H7 (cell line): Measurements from ENCODE around the gene PIK3R5. TPM values are rescaled to one million over a fixed set of nuclear protein-coding genes. Genes with fewer than 3 reads are reported as not detected.

Source experiments
- DNase-seq: peaks from one replicate; pipeline ENCODE4 v3.0.0; 2012
- H3K27me3 ChIP-seq: 2 replicates; pipeline ENCODE4 v1.6.0; 2011; ENCODE audit warnings: mild to moderate bottlenecking, low read length; ENCODE audit not compliant: control insufficient read depth, insufficient read depth
- H3K36me3 ChIP-seq: replicated peaks from 2 replicates; pipeline ENCODE4 v1.5.1; 2011; ENCODE audit warnings: low read length; ENCODE audit not compliant: control insufficient read depth, insufficient read depth
- H3K4me3 ChIP-seq: 2 replicates; pipeline ENCODE4 v1.5.1; 2011; ENCODE audit warnings: low read depth, mild to moderate bottlenecking, control low read depth, low read length, moderate library complexity; ENCODE audit not compliant: insufficient read depth
- total RNA-seq: library from RNA; depleted of rRNA; stranded (reverse); fragments of >200 nt; shearing (Covaris generic); gene quantifications from 2 replicates; pipeline ENCODE4 v1.2.3, GENCODE V29; 2014

The PIK3R5 gene
- total RNA-seq, 1 experiment from 2014 or later, result 33.6 TPM

- Histone ChIP-seq H3K4me3 (no peak overlapping the region), H3K27me3 (peaks cover 19% of the 10 kb centered on the region), H3K36me3 (no peaks in the 10 kb centered on the region)
- no peak for DNase-seq
Measured at GRCh38 chr17:8966926-8967325, 1.4 kb upstream of the PIK3R5 start.

- H3K27me3 ChIP-seq, result peaks cover 19% of the 10 kb centered on the region
- H3K4me3 ChIP-seq, result peak overlapping the region; percentile 63
Measured at GRCh38 chr17:8964801-8965393, 610 bp downstream of the PIK3R5 start.

GRCh38 chr17:8963647-8964258 lies 1.8 kb downstream of the PIK3R5 start:
- no peak for DNase-seq
- Histone ChIP-seq H3K4me3 (no peak overlapping the region), H3K36me3 (no peaks in the 10 kb centered on the region), H3K27me3 (peaks cover 19% of the 10 kb centered on the region)

More at GRCh38 chr17:8964801-8965393, 610 bp downstream of the PIK3R5 start:
- no peak for DNase-seq
- H3K36me3 ChIP-seq, result no peaks in the 10 kb centered on the region

- H3K4me3 ChIP-seq, result no peak overlapping the region
- peaks cover 18% of the 10 kb centered on the region for H3K27me3 ChIP-seq
- no peak for DNase-seq
- no peaks in the 10 kb centered on the region for H3K36me3 ChIP-seq
Measured at GRCh38 chr17:8963014-8963413, 2.5 kb downstream of the PIK3R5 start.

GRCh38 chr17:8961829-8962228 lies 3.7 kb downstream of the PIK3R5 start:
- DNase-seq, result no peak
- peaks cover 17% of the 10 kb centered on the region for H3K27me3 ChIP-seq
- no peak overlapping the region for H3K4me3 ChIP-seq
- H3K36me3 ChIP-seq, result no peaks in the 10 kb centered on the region

- H3K36me3 ChIP-seq, result no peaks in the 10 kb centered on the region
- peak; percentile 40 for DNase-seq
Measured at GRCh38 chr17:8960325-8961140, 5.0 kb downstream of the PIK3R5 start.

GRCh38 chr17:8959312-8959918 lies 6.1 kb downstream of the PIK3R5 start:
- Histone ChIP-seq H3K4me3 (no peak overlapping the region), H3K27me3 (peaks cover 4% of the 10 kb centered on the region; the same call in 1 of the 2 replicates), H3K36me3 (no peaks in the 10 kb centered on the region)
- no peak for DNase-seq

More at GRCh38 chr17:8960325-8961140, 5.0 kb downstream of the PIK3R5 start:
- peaks cover 14% of the 10 kb centered on the region for H3K27me3 ChIP-seq
- no peak overlapping the region for H3K4me3 ChIP-seq

GRCh38 chr17:8957721-8958120 lies 7.8 kb downstream of the PIK3R5 start:
- Histone ChIP-seq H3K4me3 (no peak overlapping the region), H3K27me3 (no peaks in the 10 kb centered on the region), H3K36me3 (no peaks in the 10 kb centered on the region)
- DNase-seq, result no peak

- no peaks in the 10 kb centered on the region for H3K27me3 ChIP-seq
- DNase-seq, result no peak
- H3K36me3 ChIP-seq, result no peaks in the 10 kb centered on the region
- H3K4me3 ChIP-seq, result no peak overlapping the region
Measured at GRCh38 chr17:8956465-8956902, 9.0 kb downstream of the PIK3R5 start.

GRCh38 chr17:8955021-8955959 lies 10.2 kb downstream of the PIK3R5 start:
- Histone ChIP-seq H3K27me3 (no peaks in the 10 kb centered on the region), H3K36me3 (no peaks in the 10 kb centered on the region), H3K4me3 (no peak overlapping the region)
- DNase-seq, result no peak

- H3K36me3 ChIP-seq, result no peaks in the 10 kb centered on the region
- DNase-seq, result peak; percentile 44
- H3K27me3 ChIP-seq, result no peaks in the 10 kb centered on the region
- no peak overlapping the region for H3K4me3 ChIP-seq
Measured at GRCh38 chr17:8954339-8954738, 11.2 kb downstream of the PIK3R5 start.

- H3K27me3 ChIP-seq, result no peaks in the 10 kb centered on the region
- H3K4me3 ChIP-seq, result no peak overlapping the region
- DNase-seq, result no peak
- no peaks in the 10 kb centered on the region for H3K36me3 ChIP-seq
Measured at GRCh38 chr17:8953156-8953885, 12.2 kb downstream of the PIK3R5 start.

GRCh38 chr17:8952191-8952590 lies 13.3 kb downstream of the PIK3R5 start:
- no peak overlapping the region for H3K4me3 ChIP-seq
- H3K36me3 ChIP-seq, result no peaks in the 10 kb centered on the region

More at GRCh38 chr17:8952191-8952590, 13.3 kb downstream of the PIK3R5 start:
- no peak for DNase-seq
- no peaks in the 10 kb centered on the region for H3K27me3 ChIP-seq
